H1 (cell line): ENCODE results near the gene FBP1. TPM values are rescaled to one million over a fixed set of nuclear protein-coding genes. Genes with fewer than 3 reads are reported as not detected.

ENCODE experiments used
- CTCF ChIA-PET: fragments of 300-600 bp; sonication (Branson Sonifier 250); formaldehyde crosslinking; loops from one replicate; lab custom pipeline; 2021; ENCODE audit not compliant: partially characterized antibody; lab: Charles Lee
- POLR2A ChIA-PET: fragments of 300-600 bp; sonication (Branson Sonifier 250); formaldehyde crosslinking; loops from one replicate; lab custom pipeline; 2021; ENCODE audit warnings: inconsistent platforms; ENCODE audit not compliant: partially characterized antibody; lab: Charles Lee
- DNase-seq, 2 experiments: peaks; one replicate each; pipeline versions ENCODE4 v3.0.0 to v3.0.0-alpha.2; 2010 to 2022; ENCODE audit warnings: low spot score in 2 of 2, low read depth in 1 of 2, mixed read lengths in 1 of 2
- FAIRE-seq: peaks from 2 replicates; lab custom pipeline; 2011; peaks lifted over from hg19 to GRCh38; lab: Jason Lieb, UNC
- H2AFZ ChIP-seq: 2 replicates; pipeline ENCODE4 v1.8.1; 2012; ENCODE audit warnings: low read length, inconsistent platforms
- H2AK5ac ChIP-seq: 2 replicates; pipeline ENCODE4 v1.6.1; 2013; ENCODE audit warnings: low read depth, low read length
- H2BK120ac ChIP-seq: replicated peaks from 2 replicates; pipeline ENCODE3; 2013; ENCODE audit warnings: low read depth, low read length, inconsistent platforms
- H2BK12ac ChIP-seq: 2 replicates; pipeline ENCODE4 v1.6.1; 2013; ENCODE audit warnings: low read depth, low read length
- H2BK15ac ChIP-seq: 2 replicates; pipeline ENCODE4 v1.6.1; 2013; ENCODE audit warnings: low read length
- H2BK20ac ChIP-seq: 2 replicates; pipeline ENCODE4 v1.6.1; 2013; ENCODE audit warnings: low read length
- H2BK5ac ChIP-seq: 2 replicates; pipeline ENCODE4 v1.6.1; 2013; ENCODE audit warnings: low read depth, low read length
- H3K14ac ChIP-seq: 2 replicates; pipeline ENCODE4 v1.6.1; 2013; ENCODE audit warnings: inconsistent platforms; ENCODE audit not compliant: insufficient read length
- H3K18ac ChIP-seq: 2 replicates; pipeline ENCODE4 v1.6.1; 2013; ENCODE audit warnings: low read length; ENCODE audit errors: extremely low read depth
- H3K23ac ChIP-seq: 2 replicates; pipeline ENCODE4 v1.6.1; 2013; ENCODE audit warnings: inconsistent platforms; ENCODE audit not compliant: insufficient read length
- H3K23me2 ChIP-seq: 2 replicates; pipeline ENCODE4 v1.6.1; 2013; ENCODE audit warnings: low read depth, low read length
- H3K27ac ChIP-seq: 2 replicates; pipeline ENCODE4 v1.6.1; 2011; ENCODE audit warnings: low read depth, low read length, inconsistent platforms
- H3K27me3 ChIP-seq, 4 experiments: replicated peaks in 1 of 4; 1 replicate in 1 of 4; 2 replicates in 3 of 4; pipeline versions ENCODE4 v1.6.1 to v1.8.1; 2011 to 2013; ENCODE audit warnings: low read length in 3 of 4, mild to moderate bottlenecking in 3 of 4, inconsistent platforms in 2 of 4, mixed read lengths in 2 of 4, moderate library complexity in 1 of 4; ENCODE audit not compliant: control insufficient read depth in 3 of 4, insufficient read depth in 3 of 4; ENCODE audit errors: extremely low read depth in 1 of 4
- H3K36me3 ChIP-seq, 4 experiments: 2 replicates each; pipeline versions ENCODE4 v1.6.1 to v1.8.1; 2011 to 2013; ENCODE audit warnings: mild to moderate bottlenecking in 4 of 4, low read length in 3 of 4, moderate library complexity in 2 of 4, control low read depth in 1 of 4, inconsistent platforms in 1 of 4; ENCODE audit not compliant: insufficient read depth in 4 of 4, control insufficient read depth in 2 of 4
- H3K4ac ChIP-seq: replicated peaks from 2 replicates; pipeline ENCODE3; 2013; ENCODE audit warnings: low read length, low read depth, mixed read lengths, inconsistent platforms; ENCODE audit not compliant: insufficient read length
- H3K4me1 ChIP-seq, 4 experiments: replicated peaks in 1 of 4; 1 replicate in 1 of 4; 2 replicates in 3 of 4; pipeline versions ENCODE4 v1.6.1 to v1.8.1; 2011 to 2013; ENCODE audit warnings: low read length in 3 of 4, inconsistent platforms in 2 of 4, mixed read lengths in 1 of 4; ENCODE audit not compliant: insufficient read depth in 4 of 4, control insufficient read depth in 3 of 4
- H3K4me2 ChIP-seq, 2 experiments: 2 replicates each; pipeline versions ENCODE4 v1.6.1 to v1.8.1; 2011 to 2013; ENCODE audit warnings: low read depth in 2 of 2, low read length in 2 of 2, control low read depth in 1 of 2, inconsistent platforms in 1 of 2, mild to moderate bottlenecking in 1 of 2; ENCODE audit not compliant: insufficient read depth in 1 of 2
- H3K4me3 ChIP-seq, 4 experiments: fragments of 200-600, 300-600 bp in 1 of 4; sonication (generic), shearing (Covaris generic), sonication (Bioruptor Twin) in 1 of 4; 2 replicates each; pipeline versions ENCODE4 v1.5.1 to v1.8.1; 2011 to 2016; ENCODE audit warnings: low read length in 4 of 4, low read depth in 3 of 4, control low read depth in 2 of 4, inconsistent platforms in 2 of 4, mild to moderate bottlenecking in 2 of 4, mixed read lengths in 1 of 4, moderate library complexity in 1 of 4; ENCODE audit not compliant: insufficient read depth in 2 of 4; ENCODE audit errors: extremely low read depth in 1 of 4
- H3K56ac ChIP-seq: replicated peaks from 2 replicates; pipeline ENCODE3; 2013; ENCODE audit warnings: low read depth, mild to moderate bottlenecking, mixed read lengths, low read length, inconsistent platforms; ENCODE audit not compliant: insufficient read length
- H3K79me1 ChIP-seq: 2 replicates; pipeline ENCODE4 v1.6.1; 2013; ENCODE audit warnings: low read depth, low read length, control low read depth
- H3K79me2 ChIP-seq, 2 experiments: 2 replicates each; pipeline versions ENCODE4 v1.6.1 to v1.8.1; 2012 to 2013; ENCODE audit warnings: low read length in 2 of 2, mild to moderate bottlenecking in 2 of 2, inconsistent platforms in 1 of 2; ENCODE audit not compliant: insufficient read depth in 2 of 2, control insufficient read depth in 1 of 2
- H3K9ac ChIP-seq, 4 experiments: replicated peaks in 1 of 4; 1 replicate in 1 of 4; 2 replicates in 3 of 4; pipeline versions ENCODE4 v1.6.1 to v1.8.1; 2011 to 2013; ENCODE audit warnings: low read depth in 3 of 4, low read length in 3 of 4, control low read depth in 2 of 4, mild to moderate bottlenecking in 2 of 4, moderate library complexity in 2 of 4, inconsistent platforms in 1 of 4; ENCODE audit errors: extremely low read depth in 1 of 4
- H3K9me3 ChIP-seq, 2 experiments: 2 replicates each; pipeline versions ENCODE4 v1.6.1 to v1.8.1; 2012 to 2013; ENCODE audit warnings: mild to moderate bottlenecking in 2 of 2, moderate library complexity in 2 of 2, control low read depth in 1 of 2, inconsistent platforms in 1 of 2, low read depth in 1 of 2, low read length in 1 of 2, mixed read lengths in 1 of 2; ENCODE audit not compliant: insufficient read depth in 2 of 2
- H4K20me1 ChIP-seq, 2 experiments: replicated peaks in 1 of 2; 2 replicates each; pipeline versions ENCODE3 to v1.8.1; 2011 to 2013; ENCODE audit warnings: inconsistent platforms in 2 of 2, low read length in 2 of 2, mild to moderate bottlenecking in 1 of 2; ENCODE audit not compliant: insufficient read depth in 2 of 2, control insufficient read depth in 1 of 2
- H4K5ac ChIP-seq: 2 replicates; pipeline ENCODE4 v1.6.1; 2013; ENCODE audit warnings: low read length, low read depth, mixed read lengths, inconsistent platforms; ENCODE audit not compliant: insufficient read length
- H4K8ac ChIP-seq: 2 replicates; pipeline ENCODE4 v1.8.0; 2013; ENCODE audit warnings: mild to moderate bottlenecking, moderate library complexity, low read length, inconsistent platforms; ENCODE audit not compliant: insufficient read depth; ENCODE audit errors: extremely low read depth
- H4K91ac ChIP-seq: replicated peaks from 2 replicates; pipeline ENCODE3; 2013; ENCODE audit warnings: low read length, mixed read lengths, inconsistent platforms; ENCODE audit not compliant: insufficient read length
- FOSL1 ChIP-seq: IDR thresholded peaks from 2 replicates; pipeline ENCODE4 v1.6.1; 2011; ENCODE audit warnings: mild to moderate bottlenecking, low read depth, low read length, moderate library complexity; ENCODE audit not compliant: insufficient read depth
- GABPA ChIP-seq: IDR thresholded peaks from 2 replicates; pipeline ENCODE4 v1.6.1; 2011; ENCODE audit warnings: mild to moderate bottlenecking, low read length, moderate library complexity, borderline replicate concordance; ENCODE audit not compliant: insufficient read depth
- HDAC6 ChIP-seq: IDR thresholded peaks from one replicate; pipeline ENCODE4 v1.7.1; 2012; ENCODE audit warnings: low read depth, mild to moderate bottlenecking, inconsistent platforms, low read length, moderate library complexity
- PHF8 ChIP-seq: fragments of 200-600 bp; sonication (generic); conservative IDR thresholded peaks from 2 replicates; pipeline ENCODE4 v1.7.1; 2012; ENCODE audit warnings: low read depth, mild to moderate bottlenecking, inconsistent platforms, low read length, moderate library complexity
- POLR2AphosphoS5 ChIP-seq: IDR thresholded peaks from 2 replicates; pipeline ENCODE4 v1.6.1; 2011; ENCODE audit warnings: low read depth, low read length
- RAD21 ChIP-seq, 2 experiments: IDR thresholded peaks in 1 of 2; conservative IDR thresholded peaks in 1 of 2; 2 replicates each; pipeline ENCODE4 v1.6.1; 2011; ENCODE audit warnings: low read depth in 2 of 2, low read length in 2 of 2, improper control_type of control experiment in 1 of 2, inconsistent platforms in 1 of 2, mild to moderate bottlenecking in 1 of 2, moderate library complexity in 1 of 2
- RFX5 ChIP-seq: IDR thresholded peaks from 2 replicates; pipeline ENCODE4 v1.6.1; 2011; ENCODE audit warnings: low read depth, low read length, improper control_type of control experiment, borderline replicate concordance
- ZNF274 ChIP-seq: IDR thresholded peaks from 2 replicates; pipeline ENCODE4 v1.7.0; 2012; ENCODE audit warnings: low read length, borderline replicate concordance; ENCODE audit errors: extremely low read depth
- WGBS, 2 experiments: shearing (Covaris generic) in 1 of 2; methylation state at CpG; one replicate each; pipeline versions ENCODE4 v1.1.6 to v1.1.7; 2013 to 2015; ENCODE audit warnings: low lambda C conversion rate in 2 of 2, mixed read lengths in 2 of 2, inconsistent platforms in 1 of 2, low coverage in 1 of 2, missing lambda C conversion rate in 1 of 2; ENCODE audit not compliant: insufficient replicate concordance in 2 of 2, insufficient coverage in 1 of 2, insufficient read length in 1 of 2; ENCODE audit errors: extremely low coverage in 1 of 2, missing lambda C conversion rate in 1 of 2; 5-methylcytosine and 5-hydroxymethylcytosine counted together
- polyA plus RNA-seq, 7 experiments: library from polyadenylated mRNA; depleted of rRNA in 3 of 7; stranded (reverse) in 5 of 7; unstranded in 2 of 7; fragments of >200 nt in 5 of 7; fragments of 200-250 nt in 2 of 7; gene quantifications; 1 replicate in 5 of 7; 2 replicates in 1 of 7; 4 replicates in 1 of 7; pipeline versions ENCODE4 v1.2.1 to v1.2.3, GENCODE V29; 2011 to 2013; ENCODE audit warnings: missing spikeins in 2 of 7, mixed read lengths in 2 of 7
- total RNA-seq: library from RNA; stranded (reverse); fragmentation: NEBNext Ultra II Directional; extraction: Animal tissue kit (Norgen Biotek cat#: 25700); gene quantifications from 2 replicates; pipeline ENCODE4 v1.2.1, GENCODE V29; 2021
- TF ChIP-seq, protein P1 (sequence below): IDR thresholded peaks from 2 replicates; pipeline ENCODE4 v1.6.1; 2011; ENCODE audit warnings: low read depth, mild to moderate bottlenecking, low read length; ENCODE audit not compliant: insufficient read depth
- TF ChIP-seq, protein P2 (sequence below): IDR thresholded peaks from 2 replicates; pipeline ENCODE4 v1.6.1; 2012; ENCODE audit warnings: inconsistent platforms

Gene FBP1
- total and polyA plus RNA-seq, 2 of the 8 experiments (the other 6 are each of a cell fraction or from before 2014, with no cell fraction given), result 1.0 to 4.1 TPM

DNA sequence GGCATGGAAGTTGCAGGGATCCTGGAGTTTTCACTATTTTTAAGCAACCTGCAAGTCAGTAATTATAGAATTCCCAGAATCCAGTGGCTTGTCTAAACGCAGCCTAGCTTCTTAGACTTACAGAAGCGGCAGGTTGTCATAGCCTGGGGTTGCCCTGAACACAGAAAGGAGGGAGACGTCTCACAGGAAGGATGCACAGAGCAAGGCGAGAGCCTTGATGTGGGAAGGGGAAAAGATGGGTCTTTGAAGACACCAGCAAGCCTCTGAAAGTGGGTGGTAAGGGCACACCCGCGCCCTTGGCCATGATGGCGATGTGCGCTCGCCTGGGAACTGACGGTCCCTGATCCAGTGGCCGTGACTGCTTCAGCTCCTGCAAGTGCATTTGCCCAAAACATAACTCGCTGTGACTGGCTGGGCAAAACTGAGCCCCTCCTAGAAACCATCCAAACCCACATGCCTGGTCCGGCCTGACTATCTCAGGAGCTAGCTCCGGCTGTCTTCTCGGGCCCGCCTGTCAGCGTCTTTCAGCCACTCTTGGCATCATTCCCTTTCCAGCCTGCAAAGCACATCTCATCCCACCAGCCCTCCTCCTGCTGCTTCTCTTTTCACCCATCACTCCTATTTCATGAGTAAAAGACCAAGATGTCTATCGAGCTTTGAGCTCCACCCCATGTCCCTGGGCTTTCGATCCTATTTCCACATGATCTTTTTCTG lies 17.1 kb downstream of the FBP1 start:
- H3K18ac ChIP-seq, result no peak overlapping the region
- no peak overlapping the region for H2BK120ac ChIP-seq
- ChIA-PET CTCF (interaction anchor here (0.6 to 8.1 kb wide), 25 partner anchors 7 to 462 kb away, joined by 3 to 41 read pairs (median 5); partner anchors contain the start of gene PCAT7), POLR2A (no interaction called here)
- DNase-seq (no peak), FAIRE-seq (no peak)
- H3K4me3 ChIP-seq, result no peak overlapping the region
- H3K4me1 ChIP-seq, result no peaks in the 10 kb centered on the region; a peak in 2 of 7 replicates
- no peak overlapping the region for H2BK12ac ChIP-seq
- H2BK15ac ChIP-seq, result no peak overlapping the region
- no peak overlapping the region for H3K4me2 ChIP-seq
- no peaks in the 10 kb centered on the region for H3K9me3 ChIP-seq
- no peaks in the 10 kb centered on the region for H3K79me2 ChIP-seq
- H3K27ac ChIP-seq, result no peak overlapping the region
- H3K14ac ChIP-seq, result no peak overlapping the region
- no peaks in the 10 kb centered on the region for H3K79me1 ChIP-seq
- H3K56ac ChIP-seq, result no peak overlapping the region
- H3K9ac ChIP-seq, result no peak overlapping the region
- no peak overlapping the region for H2AK5ac ChIP-seq
- H3K23me2 ChIP-seq, result no peaks in the 10 kb centered on the region
- no peaks in the 10 kb centered on the region for H4K20me1 ChIP-seq
- H4K5ac ChIP-seq, result no peak overlapping the region
- no peaks in the 10 kb centered on the region for H3K27me3 ChIP-seq
- TF ChIP-seq PHF8 (no peak), ZNF274 (no peak), RAD21 (IDR thresholded peaks at IDR 0.05 in 1 of 2, conservative IDR thresholded peaks at IDR 0.05 in 1 of 2; ENCODE audit: low read depth in 2 of 2, low read length in 2 of 2) (no peak), FOSL1 (no peak), POLR2AphosphoS5 (no peak), HDAC6 (no peak), RFX5 (no peak), GABPA (no peak)
- TF ChIP-seq, protein P1, sequence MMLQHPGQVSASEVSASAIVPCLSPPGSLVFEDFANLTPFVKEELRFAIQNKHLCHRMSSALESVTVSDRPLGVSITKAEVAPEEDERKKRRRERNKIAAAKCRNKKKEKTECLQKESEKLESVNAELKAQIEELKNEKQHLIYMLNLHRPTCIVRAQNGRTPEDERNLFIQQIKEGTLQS, result no peak
- TF ChIP-seq, protein P2, sequence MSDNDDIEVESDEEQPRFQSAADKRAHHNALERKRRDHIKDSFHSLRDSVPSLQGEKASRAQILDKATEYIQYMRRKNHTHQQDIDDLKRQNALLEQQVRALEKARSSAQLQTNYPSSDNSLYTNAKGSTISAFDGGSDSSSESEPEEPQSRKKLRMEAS, result no peak
- TF ChIP-seq, all 59 proteins: peak for 0
- Histone ChIP-seq H3K36me3 (no peaks in the 10 kb centered on the region), H2BK20ac (no peak overlapping the region), H4K8ac (no peak overlapping the region), H3K23ac (no peak overlapping the region), H2AFZ (no peak overlapping the region; the same call in 1 of the 2 replicates), H4K91ac (no peak overlapping the region), H2BK5ac (no peak overlapping the region), H3K4ac (no peak overlapping the region)
- WGBS, 2 experiments, result 95% methylated on average over 19 of the region's 19 CpGs; no CpG with 5 or more reads in 1 of the 2 experiments
